NCI-H774 (cell line): ENCODE measurements around the gene ST6GAL2.

Experiments used
- DNase-seq: peaks from one replicate; lab custom pipeline; 2025; lab: John Stamatoyannopoulos, UW

Gene ST6GAL2

GRCh38 chr2:106828119-106828518, 57.8 kb downstream of the ST6GAL2 start:
- DNase-seq = no peak

GRCh38 chr2:106827158-106827557, 58.8 kb downstream of the ST6GAL2 start:
- no peak for DNase-seq

- no peak for DNase-seq
Measured at GRCh38 chr2:106825161-106825560, 60.8 kb downstream of the ST6GAL2 start.

- DNase-seq = no peak
Measured at GRCh38 chr2:106816974-106817373, 69.0 kb downstream of the ST6GAL2 start.

- DNase-seq = no peak
Measured at GRCh38 chr2:106812841-106813240, 73.1 kb downstream of the ST6GAL2 start.

- DNase-seq = no peak
Measured at GRCh38 chr2:106812383-106812782, 73.6 kb downstream of the ST6GAL2 start.

- no peak for DNase-seq
Measured at GRCh38 chr2:106805716-106806115, 80.3 kb downstream of the ST6GAL2 start.

GRCh38 chr2:106804161-106804560, 81.8 kb downstream of the ST6GAL2 start:
- DNase-seq = no peak

GRCh38 chr2:106800976-106801655, 84.9 kb downstream of the ST6GAL2 start:
- DNase-seq = no peak

GRCh38 chr2:106800180-106800579, 85.8 kb downstream of the ST6GAL2 start:
- no peak for DNase-seq

- DNase-seq = no peak
Measured at GRCh38 chr2:106798826-106799552, 87.0 kb downstream of the ST6GAL2 start.

GRCh38 chr2:106797494-106797893, 88.5 kb downstream of the ST6GAL2 start:
- DNase-seq = no peak

GRCh38 chr2:106792671-106793070, 93.3 kb downstream of the ST6GAL2 start:
- no peak for DNase-seq

GRCh38 chr2:106789185-106789584, 96.8 kb downstream of the ST6GAL2 start:
- no peak for DNase-seq

- DNase-seq = no peak
Measured at GRCh38 chr2:106782681-106783080, 103.3 kb downstream of the ST6GAL2 start.

- DNase-seq = no peak
Measured at GRCh38 chr2:106781196-106781595, 104.8 kb downstream of the ST6GAL2 start.

GRCh38 chr2:106771811-106772210, 114.2 kb downstream of the ST6GAL2 start:
- no peak for DNase-seq

- no peak for DNase-seq
Measured at GRCh38 chr2:106770986-106771385, 115.0 kb downstream of the ST6GAL2 start.

GRCh38 chr2:106764614-106765013, 121.4 kb downstream of the ST6GAL2 start:
- DNase-seq = no peak

GRCh38 chr2:106759966-106760365, 126.0 kb downstream of the ST6GAL2 start:
- DNase-seq = no peak

- no peak for DNase-seq
Measured at GRCh38 chr2:106758901-106759497, 127.0 kb downstream of the ST6GAL2 start.
